ENCODE results near the gene SLC35G6.
"Not testable (repeated sequence)": the region's sequence is repeated elsewhere in the genome, so short reads cannot be mapped to it uniquely, and the experiment has no call there.

SLC35G6 gene

GRCh38 chr17:7479213-7480088 is 1.8 kb upstream of the SLC35G6 start, which contains the start of gene ZBTB4:
Gene ZBTB4 (minus strand): TSS chr17:7479631. CDS start chr17:7466801, 12,830 bp downstream.
- peak; percentile 82 for DNase-seq

- peak; percentile 62 for DNase-seq
Observed at GRCh38 chr17:7480089-7480384, 1.2 kb upstream of the SLC35G6 start.

GRCh38 chr17:7481842-7482741 is 846 bp downstream of the SLC35G6 start:
- not testable (repeated sequence) for DNase-seq

GRCh38 chr17:7482742-7483088 is 1.5 kb downstream of the SLC35G6 start:
- not testable (repeated sequence) for DNase-seq

- peak; percentile 98 for DNase-seq
Observed at GRCh38 chr17:7483255-7484066, 2.2 kb downstream of the SLC35G6 start.

- DNase-seq, result peak; percentile 99
Observed at GRCh38 chr17:7484067-7484918, 3.0 kb downstream of the SLC35G6 start, which contains the start of gene POLR2A. Gene POLR2A (plus strand): TSS chr17:7484366.

GRCh38 chr17:7484919-7485377 is 3.7 kb downstream of the SLC35G6 start:
- DNase-seq, result peak; percentile 77

GRCh38 chr17:7486181-7486580 is 4.9 kb downstream of the SLC35G6 start:
- no peak for DNase-seq

- no peak for DNase-seq
Observed at GRCh38 chr17:7490144-7490543, 8.9 kb downstream of the SLC35G6 start.

GRCh38 chr17:7491583-7491982 is 10.3 kb downstream of the SLC35G6 start:
- no peak for DNase-seq

GRCh38 chr17:7493941-7494340 is 12.7 kb downstream of the SLC35G6 start:
- DNase-seq, result no peak

- no peak for DNase-seq
Observed at GRCh38 chr17:7495906-7496434, 14.7 kb downstream of the SLC35G6 start.

GRCh38 chr17:7496470-7497183 is 15.4 kb downstream of the SLC35G6 start:
- no peak for DNase-seq

GRCh38 chr17:7497228-7497627 is 16.0 kb downstream of the SLC35G6 start:
- DNase-seq, result no peak

GRCh38 chr17:7497636-7498035 is 16.4 kb downstream of the SLC35G6 start:
- DNase-seq, result no peak

- DNase-seq, result no peak
Observed at GRCh38 chr17:7499161-7499560, 17.9 kb downstream of the SLC35G6 start.

- DNase-seq, result no peak
Observed at GRCh38 chr17:7501729-7502128, 20.5 kb downstream of the SLC35G6 start.

- no peak for DNase-seq
Observed at GRCh38 chr17:7502171-7502847, 21.1 kb downstream of the SLC35G6 start.

- peak; percentile 47 for DNase-seq
Observed at GRCh38 chr17:7502987-7503386, 21.7 kb downstream of the SLC35G6 start.

- DNase-seq, result no peak
Observed at GRCh38 chr17:7503521-7503920, 22.3 kb downstream of the SLC35G6 start.
